Erythroblast (primary cell): Measurements from ENCODE around the gene CCDC81.
"Not testable (repeated sequence)": the region's sequence is repeated elsewhere in the genome, so short reads cannot be mapped to it uniquely, and the experiment has no call there.

Experiments
- GATA1 ChIP-seq: IDR thresholded peaks from 2 replicates; pipeline ENCODE4 v1.6.1; 2011; ENCODE audit warnings: low read depth, mild to moderate bottlenecking, control low read depth, low read length, moderate library complexity
- POLR2A ChIP-seq: IDR thresholded peaks from 2 replicates; pipeline ENCODE4 v1.6.1; 2011; ENCODE audit warnings: mild to moderate bottlenecking, low read length

DNA sequence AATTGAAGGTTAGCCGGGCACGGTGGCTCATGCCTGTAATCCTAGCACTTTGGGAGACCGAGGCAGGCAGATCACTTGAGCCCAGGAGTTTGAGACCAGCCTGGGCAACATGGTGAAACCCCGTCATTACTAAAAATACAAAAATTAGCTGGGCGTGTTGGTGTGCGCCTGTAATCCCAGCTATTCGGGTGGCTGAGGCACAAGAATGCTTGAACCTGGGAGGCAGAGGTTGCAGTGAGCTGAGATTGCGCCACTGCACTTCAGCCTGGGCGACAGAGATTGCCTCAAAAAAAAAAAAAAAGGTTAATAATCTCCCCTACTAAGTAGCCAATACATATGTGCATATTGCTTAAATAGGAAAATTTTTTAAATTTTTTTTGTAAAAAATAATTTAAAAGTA, 42.3 kb downstream of the CCDC81 start:
- TF ChIP-seq POLR2A, GATA1: not testable (repeated sequence)
